Cardiac fibroblast (primary cell): ENCODE measurements around the gene AGPAT1.

Source experiments
- DNase-seq, 2 donors: peaks; one replicate each; pipeline versions ENCODE4 v3.0.0 to v3.0.0-alpha.2; 2010; ENCODE audit warnings: low read depth in 2 of 2
- H3K4me3 ChIP-seq, 2 donors: replicated peaks in 1 of 2; 1 replicate in 1 of 2; 2 replicates in 1 of 2; pipeline ENCODE4 v1.5.1; 2011; ENCODE audit warnings: low read depth in 2 of 2, low read length in 2 of 2, mild to moderate bottlenecking in 2 of 2, moderate library complexity in 1 of 2
- CTCF ChIP-seq: IDR thresholded peaks from one replicate; pipeline ENCODE4 v1.5.1; 2011; ENCODE audit warnings: low read depth, mild to moderate bottlenecking, low read length, inconsistent platforms

The AGPAT1 gene

DNA sequence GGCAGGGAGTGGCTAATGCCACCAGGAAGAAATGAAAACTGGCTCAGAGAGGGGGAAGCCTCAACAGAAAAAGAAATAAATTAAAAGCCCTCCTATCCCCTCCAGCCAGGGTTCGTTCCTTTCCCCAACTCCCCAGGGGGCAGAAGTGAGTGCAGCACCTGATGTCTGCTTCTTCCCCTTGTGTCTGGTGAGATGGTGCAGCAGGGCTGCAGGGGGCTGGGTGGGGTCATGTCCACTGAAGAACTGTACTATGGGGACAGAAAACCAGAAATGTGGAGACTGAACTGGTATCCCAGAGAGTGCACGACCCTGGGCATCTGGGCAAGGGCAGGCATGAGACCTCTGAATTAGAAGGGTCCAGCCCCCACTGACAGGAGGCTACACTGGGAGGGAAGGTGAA, 7.5 kb downstream of the AGPAT1 start:
- no peak overlapping the region for H3K4me3 ChIP-seq
- TF ChIP-seq CTCF, result no peak
- no peak for DNase-seq

DNA sequence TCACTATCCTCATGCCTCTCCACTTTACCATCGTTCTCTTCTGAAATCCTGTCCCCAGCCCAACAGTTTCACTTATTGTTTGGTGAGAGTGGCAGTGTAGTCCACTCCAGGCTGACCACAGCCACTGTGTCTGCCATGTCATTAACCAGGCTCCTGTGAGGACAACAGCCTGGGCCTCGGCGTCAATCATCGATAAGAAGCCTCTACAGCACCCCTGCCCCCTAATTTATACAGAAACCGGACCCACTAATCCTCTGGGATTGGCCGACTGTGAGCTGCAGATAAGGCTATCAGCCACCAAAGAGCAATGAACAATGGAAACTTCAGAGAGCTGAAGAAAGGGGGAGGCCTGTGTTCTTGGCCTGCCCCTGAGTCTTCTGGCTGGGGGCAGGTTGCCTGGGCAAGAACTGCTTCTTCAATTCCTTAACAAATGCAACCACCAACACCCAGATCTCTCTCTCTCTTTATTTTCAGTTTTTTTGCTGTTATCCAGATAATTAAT, 8.1 kb downstream of the AGPAT1 start:
- H3K4me3 ChIP-seq, result no peak overlapping the region
- no peak for DNase-seq
- TF ChIP-seq CTCF, result no peak

- no peak overlapping the region for H3K4me3 ChIP-seq
- no peak for DNase-seq
- TF ChIP-seq CTCF, result no peak
These were observed 8.6 kb downstream of the AGPAT1 start for GRCh38 chr6:32167154-32167760.

DNA sequence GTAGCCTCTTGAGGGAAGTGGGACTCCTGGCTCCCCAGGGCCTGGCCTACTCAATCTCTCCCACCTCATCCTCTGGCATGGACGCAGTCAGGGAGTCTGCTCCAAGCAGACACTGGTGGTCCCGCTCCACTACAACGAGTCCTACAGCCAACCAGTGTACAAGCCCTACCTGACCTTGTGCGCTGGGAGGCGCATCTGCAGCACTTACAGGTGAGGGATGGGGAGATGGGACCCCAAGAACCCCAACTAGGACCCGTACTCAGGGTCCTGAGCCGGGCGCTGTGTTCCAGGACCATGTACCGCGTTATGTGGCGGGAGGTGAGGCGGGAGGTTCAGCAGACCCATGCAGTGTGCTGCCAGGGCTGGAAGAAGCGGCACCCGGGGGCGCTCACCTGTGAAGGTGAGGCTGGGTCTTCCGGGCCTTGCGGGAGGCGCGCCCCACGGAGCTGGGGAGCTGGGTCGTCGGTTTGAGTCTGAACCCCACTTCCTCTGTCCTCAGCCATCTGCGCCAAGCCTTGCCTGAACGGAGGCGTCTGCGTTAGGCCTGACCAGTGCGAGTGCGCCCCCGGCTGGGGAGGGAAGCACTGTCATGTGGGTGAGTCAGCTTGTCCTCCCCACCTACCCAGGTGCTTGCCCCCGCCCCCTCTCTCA, 9.3 kb downstream of the AGPAT1 start:
- no peak for TF ChIP-seq CTCF
- H3K4me3 ChIP-seq, result no peak overlapping the region
- no peak for DNase-seq

GRCh38 chr6:32164295-32164694, 11.6 kb downstream of the AGPAT1 start, which contains the start of gene EGFL8:
EGFL8 (plus strand) TSS chr6:32164595; CDS start chr6:32166166, 1,571 bp downstream.
- H3K4me3 ChIP-seq, result no peak within 1 kb of the TSS
- no peak for DNase-seq
- no peak for TF ChIP-seq CTCF

GRCh38 chr6:32163559-32164258, 12.2 kb downstream of the AGPAT1 start:
- no peak for TF ChIP-seq CTCF
- no peak overlapping the region for H3K4me3 ChIP-seq
- DNase-seq, result no peak
